NCI-H524 treated with DMSO at 0.1 percent for 48 hours (cell line): ENCODE results near the gene SRPX2.
"Not testable (repeated sequence)": the region's sequence is repeated elsewhere in the genome, so short reads cannot be mapped to it uniquely, and the experiment has no call there.

Experiments
- DNase-seq: peaks from one replicate; lab custom pipeline; 2025; lab: John Stamatoyannopoulos, UW

SRPX2 gene

GRCh38 chrX:100696699-100697351 is 52.8 kb downstream of the SRPX2 start:
- no peak for DNase-seq

GRCh38 chrX:100698551-100698950 is 54.6 kb downstream of the SRPX2 start:
- DNase-seq: no peak

- peak; percentile 7 for DNase-seq
These were observed 56.8 kb downstream of the SRPX2 start for GRCh38 chrX:100700809-100701208.

DNA sequence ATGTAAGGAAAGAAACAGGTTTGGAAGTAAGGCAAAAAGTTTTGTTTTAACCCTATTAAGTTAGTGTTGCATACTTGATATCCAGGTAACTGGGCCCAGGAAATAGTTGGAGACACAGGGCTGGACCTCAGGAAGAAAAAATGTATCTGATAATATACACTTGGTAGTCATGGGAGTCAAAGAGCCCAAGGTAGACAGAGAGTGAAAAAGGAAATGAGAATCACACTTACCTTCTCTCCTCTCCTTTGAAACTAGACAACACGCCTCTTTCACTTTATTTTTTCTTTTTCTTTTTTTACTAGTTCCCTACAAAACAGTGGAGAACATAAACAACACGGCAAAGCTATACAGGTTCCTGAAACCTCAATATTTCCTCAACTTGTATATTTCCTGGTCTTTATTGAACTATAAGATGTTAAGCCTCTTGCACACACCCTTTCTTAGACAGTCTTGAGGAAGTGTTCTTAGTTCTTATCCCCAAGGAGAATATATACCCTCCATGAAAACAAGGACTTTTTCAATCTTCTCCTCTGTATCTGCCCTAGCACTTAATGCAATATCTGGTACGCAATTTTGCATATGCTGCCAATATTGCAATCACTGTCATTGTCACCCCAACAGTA is 60.7 kb downstream of the SRPX2 start:
- no peak for DNase-seq

- no peak for DNase-seq
These were observed 66.8 kb downstream of the SRPX2 start for GRCh38 chrX:100710816-100711215.

GRCh38 chrX:100717363-100717762 is 73.4 kb downstream of the SRPX2 start:
- DNase-seq: peak; percentile 85

GRCh38 chrX:100719139-100719538 is 75.1 kb downstream of the SRPX2 start:
- no peak for DNase-seq

GRCh38 chrX:100720301-100720700 is 76.3 kb downstream of the SRPX2 start:
- DNase-seq: peak; percentile 89

GRCh38 chrX:100721328-100721727 is 77.3 kb downstream of the SRPX2 start:
- no peak for DNase-seq

GRCh38 chrX:100724006-100724405 is 80.0 kb downstream of the SRPX2 start:
- not testable (repeated sequence) for DNase-seq
